Adipose tissue (tissue), 3 donors: ENCODE results near the gene PRR3. TPM values are rescaled to one million over a fixed set of nuclear protein-coding genes. Genes with fewer than 3 reads are reported as not detected.
A peak's percentile ranks its signal among the peaks of the same experiment; 100 is the strongest.
"Not testable (repeated sequence)": the region's sequence is repeated elsewhere in the genome, so short reads cannot be mapped to it uniquely, and the experiment has no call there.

Experiments
- H3K27ac ChIP-seq: one replicate; pipeline ENCODE4 v1.5.1; 2013; ENCODE audit warnings: low read depth, low read length
- WGBS, 3 donors: extraction: QIAGEN DNeasy Blood & Tissue Kit; methylation state at CpG; one replicate each; pipeline ENCODE4 v1.1.7; 2013; 5-methylcytosine and 5-hydroxymethylcytosine counted together
- polyA plus RNA-seq, 3 donors: library from polyadenylated mRNA; stranded (reverse); fragments of 200-250 nt; gene quantifications; one replicate each; pipeline ENCODE4 v1.2.3, GENCODE V29; 2013
- donor health status: healthy with polysubstance abuse.
- donor health status: Bipolar disorder and iron deficiency.
- donor health status: healthy.

PRR3 gene
- polyA plus RNA-seq, 3 donors = 4.0 to 6.2 (median 5.3) TPM

GRCh38 chr6:30529349-30529875 lies 27.7 kb upstream of the PRR3 start:
- 79 to 90% (median 84%) methylated on average over 17 of the region's 17 CpGs for WGBS, 3 donors
- not testable (repeated sequence) for H3K27ac ChIP-seq

GRCh38 chr6:30530014-30530413 lies 27.1 kb upstream of the PRR3 start:
- 37 to 60% (median 56%) methylated on average over 2 of the region's 2 CpGs for WGBS, 3 donors
- no peak overlapping the region for H3K27ac ChIP-seq

- H3K27ac ChIP-seq = no peak overlapping the region
- WGBS, 3 donors = 69 to 79% (median 75%) methylated on average over 15 of the region's 15 CpGs
These were observed 23.4 kb upstream of the PRR3 start for GRCh38 chr6:30533460-30534294.

GRCh38 chr6:30537931-30538330 lies 19.2 kb upstream of the PRR3 start:
- 81 to 92% (median 87%) methylated on average over 3 of the region's 3 CpGs for WGBS, 3 donors
- no peak overlapping the region for H3K27ac ChIP-seq

- no peak overlapping the region for H3K27ac ChIP-seq
- 6 to 13% (median 7%) methylated on average over 23 of the region's 23 CpGs for WGBS, 3 donors
These were observed 15.3 kb upstream of the PRR3 start for GRCh38 chr6:30541515-30542403.

GRCh38 chr6:30542404-30542725 lies 14.7 kb upstream of the PRR3 start:
- WGBS, 3 donors = 14 to 19% (median 17%) methylated on average over 4 of the region's 4 CpGs
- no peak overlapping the region for H3K27ac ChIP-seq

GRCh38 chr6:30542915-30543314 lies 14.2 kb upstream of the PRR3 start:
- H3K27ac ChIP-seq = no peak overlapping the region
- WGBS, 3 donors = 67 to 80% (median 75%) methylated on average over 1 of the region's 1 CpG

- H3K27ac ChIP-seq = no peak overlapping the region
- 83 to 90% (median 90%) methylated on average over 3 of the region's 3 CpGs for WGBS, 3 donors
These were observed 13.3 kb upstream of the PRR3 start for GRCh38 chr6:30543821-30544220.

GRCh38 chr6:30544666-30545272 lies 12.3 kb upstream of the PRR3 start:
- WGBS, 3 donors = 28 to 39% (median 38%) methylated on average over 6 of the region's 6 CpGs
- no peak overlapping the region for H3K27ac ChIP-seq

GRCh38 chr6:30547454-30547853 lies 9.6 kb upstream of the PRR3 start:
- 77 to 95% (median 83%) methylated on average over 6 of the region's 6 CpGs for WGBS, 3 donors
- no peak overlapping the region for H3K27ac ChIP-seq

GRCh38 chr6:30548375-30548774 lies 8.7 kb upstream of the PRR3 start:
- 60 to 83% (median 62%) methylated on average over 2 of the region's 2 CpGs for WGBS, 3 donors
- H3K27ac ChIP-seq = no peak overlapping the region

GRCh38 chr6:30554404-30554803 lies 2.7 kb upstream of the PRR3 start:
- no peak overlapping the region for H3K27ac ChIP-seq
- 82 to 97% (median 95%) methylated on average over 4 of the region's 4 CpGs for WGBS, 3 donors

- H3K27ac ChIP-seq = peak overlapping the region; percentile 96
- WGBS, 3 donors = 11 to 15% (median 15%) methylated on average over 34 of the region's 34 CpGs
These were observed 1.9 kb upstream of the PRR3 start for GRCh38 chr6:30554962-30555815.

GRCh38 chr6:30555816-30556065 lies 1.4 kb upstream of the PRR3 start:
- peak overlapping the region; percentile 96 for H3K27ac ChIP-seq
- 0 to 3% (median 2%) methylated on average over 15 of the region's 15 CpGs for WGBS, 3 donors

- 0 to 1% (median 1%) methylated on average over 58 to 71 of the region's 71 CpGs for WGBS, 3 donors
- H3K27ac ChIP-seq = peak within 1 kb of the TSS; percentile 96
These were observed 809 bp upstream of the PRR3 start, which contains the start of gene GNL1 for GRCh38 chr6:30556066-30556905. TSS of gene GNL1 (minus strand) at chr6:30556489. CDS start at chr6:30556203, 286 bp downstream.

GRCh38 chr6:30557683-30557981 lies 537 bp downstream of the PRR3 start:
- peak overlapping the region; percentile 19 for H3K27ac ChIP-seq
- 2 to 6% (median 3%) methylated on average over 6 of the region's 6 CpGs for WGBS, 3 donors

GRCh38 chr6:30560930-30561329 lies 3.8 kb downstream of the PRR3 start:
- no peak overlapping the region for H3K27ac ChIP-seq
- 90 to 97% (median 94%) methylated on average over 3 of the region's 3 CpGs for WGBS, 3 donors
